ENCODE results near the gene SYNGAP1. TPM values are rescaled to one million over a fixed set of nuclear protein-coding genes. Genes with fewer than 3 reads are reported as not detected.
A peak's percentile ranks its signal among the peaks of the same experiment; 100 is the strongest.

Gene SYNGAP1
- total RNA-seq, 4 donors from 2014 or later, result 13.5 to 30.4 (median 14.0) TPM

DNA sequence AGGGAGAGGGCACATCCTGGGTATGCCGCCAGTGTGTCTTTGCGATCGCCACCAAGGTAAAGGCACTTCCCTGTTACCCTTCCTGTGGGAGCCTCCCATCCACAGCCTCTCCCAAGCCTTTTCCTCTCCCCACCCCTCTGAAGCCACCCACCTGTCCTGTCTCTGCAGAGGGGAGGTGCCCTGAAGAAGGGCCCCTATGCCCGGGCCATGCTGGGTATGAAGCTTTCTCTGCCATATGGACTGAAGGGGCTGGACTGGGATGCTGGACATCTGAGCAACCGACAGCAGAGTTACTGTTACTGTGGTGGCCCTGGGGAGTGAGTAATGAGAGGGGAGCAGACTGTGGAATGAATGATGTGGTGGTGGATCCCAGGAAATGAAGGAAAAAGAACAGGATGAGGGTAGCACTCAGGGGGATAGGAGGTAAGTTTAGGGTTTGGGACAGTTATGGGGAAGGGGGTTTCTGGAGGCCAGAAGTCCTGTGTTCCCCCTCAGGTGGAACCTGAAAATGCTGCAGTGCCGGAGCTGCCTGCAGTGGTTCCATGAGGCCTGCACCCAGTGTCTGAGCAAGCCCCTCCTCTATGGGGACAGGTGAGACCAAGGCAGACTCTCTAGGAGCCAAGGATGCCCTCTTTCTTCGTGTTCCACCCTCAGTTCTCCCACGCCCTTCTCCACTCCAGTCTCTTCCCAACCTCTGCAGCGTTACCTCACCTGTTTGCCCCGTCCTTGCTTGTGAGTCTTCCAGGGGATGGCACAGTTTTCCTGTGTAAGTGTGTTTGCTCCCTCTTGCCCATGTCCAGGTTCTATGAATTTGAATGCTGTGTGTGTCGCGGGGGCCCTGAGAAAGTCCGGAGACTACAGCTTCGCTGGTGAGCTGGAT, 6.4 kb upstream of the SYNGAP1 start:
- H3K4me3 ChIP-seq, result no peak overlapping the region
- peaks cover 41% of the 10 kb centered on the region for H3K36me3 ChIP-seq
- H3K4me1 ChIP-seq, result peaks cover 56% of the 10 kb centered on the region
- H3K9me3 ChIP-seq, result no peaks in the 10 kb centered on the region
- no peaks in the 10 kb centered on the region for H3K27me3 ChIP-seq
- H3K27ac ChIP-seq, result no peak overlapping the region
- WGBS, result 80% methylated on average over 14 of the region's 14 CpGs
- DNase-seq (ENCODE audit: low spot score in 2 of 2), result no peak
- TF ChIP-seq POLR2A (IDR thresholded peaks at IDR 0.05) (no peak), POLR2AphosphoS5 (IDR thresholded peaks at IDR 0.05) (no peak)
- TF ChIP-seq, protein P1, sequence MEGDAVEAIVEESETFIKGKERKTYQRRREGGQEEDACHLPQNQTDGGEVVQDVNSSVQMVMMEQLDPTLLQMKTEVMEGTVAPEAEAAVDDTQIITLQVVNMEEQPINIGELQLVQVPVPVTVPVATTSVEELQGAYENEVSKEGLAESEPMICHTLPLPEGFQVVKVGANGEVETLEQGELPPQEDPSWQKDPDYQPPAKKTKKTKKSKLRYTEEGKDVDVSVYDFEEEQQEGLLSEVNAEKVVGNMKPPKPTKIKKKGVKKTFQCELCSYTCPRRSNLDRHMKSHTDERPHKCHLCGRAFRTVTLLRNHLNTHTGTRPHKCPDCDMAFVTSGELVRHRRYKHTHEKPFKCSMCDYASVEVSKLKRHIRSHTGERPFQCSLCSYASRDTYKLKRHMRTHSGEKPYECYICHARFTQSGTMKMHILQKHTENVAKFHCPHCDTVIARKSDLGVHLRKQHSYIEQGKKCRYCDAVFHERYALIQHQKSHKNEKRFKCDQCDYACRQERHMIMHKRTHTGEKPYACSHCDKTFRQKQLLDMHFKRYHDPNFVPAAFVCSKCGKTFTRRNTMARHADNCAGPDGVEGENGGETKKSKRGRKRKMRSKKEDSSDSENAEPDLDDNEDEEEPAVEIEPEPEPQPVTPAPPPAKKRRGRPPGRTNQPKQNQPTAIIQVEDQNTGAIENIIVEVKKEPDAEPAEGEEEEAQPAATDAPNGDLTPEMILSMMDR (IDR thresholded peaks at IDR 0.05), result no peak

- H3K4me1 ChIP-seq, result peaks cover 63% of the 10 kb centered on the region
- H3K27me3 ChIP-seq, result no peaks in the 10 kb centered on the region
- no peak for TF ChIP-seq EP300 (IDR thresholded peaks at IDR 0.05)
- TF ChIP-seq POLR2AphosphoS5 (IDR thresholded peaks at IDR 0.05), result no peak
- H3K9me3 ChIP-seq, result no peaks in the 10 kb centered on the region
- DNase-seq (ENCODE audit: low spot score in 2 of 2), result peak in 1 of 2 donors; percentile 62
- 67% methylated on average over 12 of the region's 12 CpGs for WGBS
- H3K27ac ChIP-seq, result no peak overlapping the region
- no peak overlapping the region for H3K4me3 ChIP-seq
- H3K36me3 ChIP-seq, result peaks cover 41% of the 10 kb centered on the region
These were observed 5.1 kb upstream of the SYNGAP1 start for GRCh38 chr6:33414592-33415271.

DNA sequence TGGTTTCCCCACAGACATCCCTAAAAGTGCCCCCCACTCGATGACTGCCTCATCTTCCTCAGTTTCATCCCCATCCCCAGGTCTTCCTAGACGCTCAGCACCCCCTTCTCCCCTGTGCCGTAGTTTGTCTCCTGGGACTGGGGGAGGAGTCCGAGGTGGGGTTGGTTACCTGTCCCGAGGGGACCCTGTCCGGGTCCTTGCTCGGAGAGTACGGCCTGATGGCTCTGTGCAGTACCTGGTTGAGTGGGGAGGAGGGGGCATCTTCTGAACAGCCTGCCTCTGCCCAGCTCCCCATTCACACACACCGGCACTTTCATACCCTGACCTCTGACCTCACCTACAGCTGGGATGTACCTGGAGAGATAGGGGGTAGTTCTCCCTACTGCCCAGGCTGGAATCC, 4.0 kb upstream of the SYNGAP1 start:
- no peak overlapping the region for H3K4me3 ChIP-seq
- H3K36me3 ChIP-seq, result peaks cover 41% of the 10 kb centered on the region
- WGBS, result 80% methylated on average over 9 of the region's 9 CpGs
- no peaks in the 10 kb centered on the region for H3K9me3 ChIP-seq
- DNase-seq (ENCODE audit: low spot score in 2 of 2), result no peak
- H3K27me3 ChIP-seq, result no peaks in the 10 kb centered on the region
- peaks cover 73% of the 10 kb centered on the region for H3K4me1 ChIP-seq
- TF ChIP-seq, protein P1 (IDR thresholded peaks at IDR 0.05), result no peak
- TF ChIP-seq POLR2AphosphoS5 (IDR thresholded peaks at IDR 0.05), result no peak
- no peak overlapping the region for H3K27ac ChIP-seq

- no peak for DNase-seq (ENCODE audit: low spot score in 2 of 2)
- Histone ChIP-seq H3K27me3 (no peaks in the 10 kb centered on the region), H3K9me3 (no peaks in the 10 kb centered on the region), H3K27ac (peak overlapping the region; percentile 85), H3K4me3 (peak overlapping the region; percentile 66), H3K36me3 (peaks cover 41% of the 10 kb centered on the region), H3K4me1 (peaks cover 68% of the 10 kb centered on the region)
- TF ChIP-seq EP300 (IDR thresholded peaks at IDR 0.05) (no peak), POLR2AphosphoS5 (IDR thresholded peaks at IDR 0.05) (no peak), POLR2A (IDR thresholded peaks at IDR 0.05) (no peak)
- TF ChIP-seq, protein P1 (IDR thresholded peaks at IDR 0.05), result no peak
- 47% methylated on average over 12 of the region's 12 CpGs for WGBS
These were observed 3.3 kb upstream of the SYNGAP1 start for GRCh38 chr6:33416386-33417127.

- 0% methylated on average over 25 of the region's 25 CpGs for WGBS
- DNase-seq (ENCODE audit: low spot score in 2 of 2), result peak in 1 of 2 donors; percentile 74
- H3K4me1 ChIP-seq, result peaks cover 61% of the 10 kb centered on the region
These were observed 2.5 kb upstream of the SYNGAP1 start for GRCh38 chr6:33417128-33417902.

More at GRCh38 chr6:33417128-33417902, 2.5 kb upstream of the SYNGAP1 start:
- Histone ChIP-seq H3K27me3 (no peaks in the 10 kb centered on the region), H3K9me3 (no peaks in the 10 kb centered on the region), H3K27ac (peak overlapping the region; percentile 85), H3K4me3 (peak overlapping the region; percentile 66), H3K36me3 (peaks cover 38% of the 10 kb centered on the region)
- TF ChIP-seq EP300 (IDR thresholded peaks at IDR 0.05) (no peak), POLR2AphosphoS5 (IDR thresholded peaks at IDR 0.05) (no peak), POLR2A (IDR thresholded peaks at IDR 0.05) (no peak)
- TF ChIP-seq, protein P1 (IDR thresholded peaks at IDR 0.05), result no peak
